OCI-LY7 (cell line): ENCODE measurements around the gene NSMCE1. TPM values are rescaled to one million over a fixed set of nuclear protein-coding genes. Genes with fewer than 3 reads are reported as not detected.
"Not testable (repeated sequence)": the region's sequence is repeated elsewhere in the genome, so short reads cannot be mapped to it uniquely, and the experiment has no call there.

Experiments used
- BruUV-seq: library from RNA; stranded (reverse); fragments of 400-500 nt; replicated peaks from 2 replicates; lab custom pipeline; 2021; lab: Mats Ljungman, UMichigan
- CTCF ChIA-PET: fragments of 300-600 bp; sonication (Branson Sonifier 250); formaldehyde crosslinking; loops from one replicate; lab custom pipeline; 2022; ENCODE audit warnings: antibody characterized with exemption; ENCODE audit not compliant: unreplicated experiment; lab: Charles Lee
- POLR2A ChIA-PET: fragments of 300-600 bp; sonication (Branson Sonifier 250); formaldehyde crosslinking; loops from one replicate; lab custom pipeline; 2022; ENCODE audit warnings: antibody characterized with exemption; lab: Charles Lee
- DNase-seq: peaks from one replicate; pipeline ENCODE4 v3.0.0-alpha.2; 2015; ENCODE audit warnings: low spot score
- H2AFZ ChIP-seq: fragments of 200-600 bp; sonication (generic), shearing (Covaris generic); 2 replicates; pipeline ENCODE4 v1.6.1; 2014; ENCODE audit warnings: mild to moderate bottlenecking, antibody characterized with exemption, low read length, moderate library complexity
- H3K27ac ChIP-seq: fragments of 200-600 bp; sonication (generic); 2 replicates; pipeline ENCODE4 v1.5.1; 2014; ENCODE audit warnings: mixed run types, low read depth, mild to moderate bottlenecking, moderate library complexity, low read length, inconsistent platforms; ENCODE audit not compliant: poor library complexity, severe bottlenecking
- H3K36me3 ChIP-seq: fragments of 200-600 bp; sonication (generic); 2 replicates; pipeline ENCODE4 v1.6.1; 2014; ENCODE audit warnings: mild to moderate bottlenecking, antibody characterized with exemption, low read length, moderate library complexity, mixed read lengths; ENCODE audit not compliant: insufficient read depth
- H3K4me1 ChIP-seq: fragments of 200-600 bp; sonication (generic); 2 replicates; pipeline ENCODE4 v1.5.1; 2014; ENCODE audit warnings: mild to moderate bottlenecking, low read length; ENCODE audit not compliant: insufficient read depth, poor library complexity, severe bottlenecking
- H3K4me2 ChIP-seq: fragments of 200-600 bp; sonication (generic); 2 replicates; pipeline ENCODE4 v1.6.1; 2014; ENCODE audit warnings: mild to moderate bottlenecking, low read length
- H3K4me3 ChIP-seq: fragments of 200-600 bp; sonication (generic); 2 replicates; pipeline ENCODE4 v1.5.1; 2014; ENCODE audit warnings: mild to moderate bottlenecking, low read depth, low read length; ENCODE audit not compliant: poor library complexity, severe bottlenecking
- H3K79me2 ChIP-seq: fragments of 200-600 bp; sonication (generic); 2 replicates; pipeline ENCODE4 v1.6.1; 2016; ENCODE audit warnings: low read depth, mild to moderate bottlenecking, low read length, moderate library complexity, mixed read lengths; ENCODE audit not compliant: insufficient read depth
- H3K9me2 ChIP-seq: fragments of 200-600 bp; sonication (generic); 2 replicates; pipeline ENCODE4 v1.6.1; 2016; ENCODE audit warnings: mild to moderate bottlenecking, low read length, mixed read lengths; ENCODE audit not compliant: insufficient read depth
- H3K9me3 ChIP-seq: fragments of 200-600 bp; sonication (generic); 2 replicates; pipeline ENCODE4 v1.6.1; 2014; ENCODE audit warnings: mild to moderate bottlenecking, mixed run types, low read length, mixed read lengths
- H4K20me1 ChIP-seq: fragments of 200-600 bp; sonication (generic); 2 replicates; pipeline ENCODE4 v1.6.1; 2014; ENCODE audit warnings: mild to moderate bottlenecking, antibody characterized with exemption, low read length, moderate library complexity, mixed read lengths; ENCODE audit not compliant: insufficient read depth
- EZH2phosphoT487 ChIP-seq: fragments of 200-600 bp; sonication (generic); IDR thresholded peaks from 2 replicates; pipeline ENCODE4 v1.6.1; 2018; ENCODE audit warnings: low read depth, borderline replicate concordance, mild to moderate bottlenecking, mixed run types, antibody characterized with exemption, low read length, moderate library complexity, mixed read lengths
- intact Hi-C: fragments of 100-400 bp; cut with micrococcal nuclease; formaldehyde crosslinking; loops from one replicate; pipeline ENCODE4 v1.10.0; 2022; ENCODE audit not compliant: unreplicated experiment
- total RNA-seq, 2 experiments: library from RNA; depleted of rRNA in 1 of 2; stranded (reverse); fragments of >200 nt in 1 of 2; shearing (Covaris generic) in 1 of 2; gene quantifications; 2 replicates each; pipeline ENCODE4 v1.2.3, GENCODE V29; 2014 to 2022
- TF ChIP-seq, protein P1 (sequence below): fragments of 200-600 bp; sonication (generic); conservative IDR thresholded peaks from 2 replicates; pipeline ENCODE4 v1.5.1; 2014; ENCODE audit warnings: mild to moderate bottlenecking, antibody characterized with exemption, low read length, moderate library complexity, mixed read lengths

The NSMCE1 gene
- total RNA-seq, 2 experiments from 2014 or later = 51.1 to 84.0 TPM

DNA sequence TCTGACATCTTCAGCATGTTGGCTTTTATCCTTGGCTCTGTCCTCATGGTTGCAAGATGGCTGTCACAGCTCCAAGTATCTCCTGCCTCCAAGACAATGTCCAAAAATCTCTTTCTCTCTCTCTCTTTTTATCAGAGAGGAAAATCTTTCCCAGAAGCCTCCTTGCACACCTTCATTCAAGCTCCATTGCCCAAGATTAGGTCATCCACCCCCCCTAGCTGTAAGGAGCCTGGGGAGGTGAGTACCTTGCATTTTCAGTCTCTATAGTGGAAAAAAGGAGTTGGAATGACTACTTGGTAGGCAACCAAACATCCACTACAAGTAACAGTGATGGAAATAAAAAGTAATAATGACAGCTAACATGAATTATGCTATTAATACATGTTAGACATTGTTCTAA is 22.0 kb upstream of the NSMCE1 start:
- Histone ChIP-seq H2AFZ (no peak overlapping the region), H3K36me3 (no peaks in the 10 kb centered on the region), H3K4me3 (no peak overlapping the region), H3K9me3 (no peaks in the 10 kb centered on the region), H3K4me1 (peaks cover 23% of the 10 kb centered on the region), H3K4me2 (no peak overlapping the region), H4K20me1 (no peaks in the 10 kb centered on the region), H3K79me2 (no peaks in the 10 kb centered on the region), H3K27ac (no peak overlapping the region), H3K9me2 (no peaks in the 10 kb centered on the region)
- no peak for DNase-seq
- no peak for TF ChIP-seq EZH2phosphoT487
- TF ChIP-seq, protein P1, sequence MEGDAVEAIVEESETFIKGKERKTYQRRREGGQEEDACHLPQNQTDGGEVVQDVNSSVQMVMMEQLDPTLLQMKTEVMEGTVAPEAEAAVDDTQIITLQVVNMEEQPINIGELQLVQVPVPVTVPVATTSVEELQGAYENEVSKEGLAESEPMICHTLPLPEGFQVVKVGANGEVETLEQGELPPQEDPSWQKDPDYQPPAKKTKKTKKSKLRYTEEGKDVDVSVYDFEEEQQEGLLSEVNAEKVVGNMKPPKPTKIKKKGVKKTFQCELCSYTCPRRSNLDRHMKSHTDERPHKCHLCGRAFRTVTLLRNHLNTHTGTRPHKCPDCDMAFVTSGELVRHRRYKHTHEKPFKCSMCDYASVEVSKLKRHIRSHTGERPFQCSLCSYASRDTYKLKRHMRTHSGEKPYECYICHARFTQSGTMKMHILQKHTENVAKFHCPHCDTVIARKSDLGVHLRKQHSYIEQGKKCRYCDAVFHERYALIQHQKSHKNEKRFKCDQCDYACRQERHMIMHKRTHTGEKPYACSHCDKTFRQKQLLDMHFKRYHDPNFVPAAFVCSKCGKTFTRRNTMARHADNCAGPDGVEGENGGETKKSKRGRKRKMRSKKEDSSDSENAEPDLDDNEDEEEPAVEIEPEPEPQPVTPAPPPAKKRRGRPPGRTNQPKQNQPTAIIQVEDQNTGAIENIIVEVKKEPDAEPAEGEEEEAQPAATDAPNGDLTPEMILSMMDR = no peak
- ChIA-PET CTCF (no interaction called here), POLR2A (interaction anchor here (1.0 to 1.8 kb wide), 3 partner anchors 8 to 17 kb away, joined by 3 to 5 read pairs (median 4); no protein-coding TSS in a partner anchor)
- intact Hi-C loops = no loop called here
- BruUV-seq = no TSS peak

DNA sequence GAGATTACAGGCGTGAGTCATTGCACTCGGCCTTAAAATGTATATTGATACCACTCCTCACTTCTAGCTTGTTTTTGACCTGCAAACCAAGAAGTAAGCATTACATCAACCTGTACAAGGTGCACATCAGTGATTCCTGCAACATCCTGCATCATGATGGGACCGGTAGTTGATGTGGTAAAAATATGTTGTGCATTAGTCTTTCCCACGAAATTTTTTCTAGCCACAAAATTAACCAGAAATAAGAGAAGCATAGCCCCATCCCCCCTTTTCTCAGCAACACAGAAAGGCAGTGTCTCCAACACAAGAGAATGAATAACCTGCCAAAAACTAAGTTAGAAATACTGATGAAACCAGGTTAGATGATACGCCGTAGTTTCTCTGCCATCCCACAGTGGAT is 21.1 kb upstream of the NSMCE1 start:
- no peak overlapping the region for H3K27ac ChIP-seq
- H3K4me3 ChIP-seq = no peak overlapping the region
- H3K9me3 ChIP-seq = no peaks in the 10 kb centered on the region
- no peaks in the 10 kb centered on the region for H3K9me2 ChIP-seq
- CTCF ChIA-PET = no interaction called here
- peaks cover 26% of the 10 kb centered on the region for H3K4me1 ChIP-seq
- no peaks in the 10 kb centered on the region for H3K79me2 ChIP-seq
- no TSS peak for BruUV-seq
- no peak for DNase-seq
- POLR2A ChIA-PET = interaction anchor here (0.8 to 1.8 kb wide), 4 partner anchors 9 to 16 kb away, joined by 3 to 5 read pairs (median 4); no protein-coding TSS in a partner anchor
- H3K4me2 ChIP-seq = no peak overlapping the region
- TF ChIP-seq, protein P1 = no peak
- TF ChIP-seq EZH2phosphoT487 = no peak
- no peaks in the 10 kb centered on the region for H3K36me3 ChIP-seq
- no peak overlapping the region for H2AFZ ChIP-seq
- intact Hi-C loops = no loop called here
- H4K20me1 ChIP-seq = no peaks in the 10 kb centered on the region

DNA sequence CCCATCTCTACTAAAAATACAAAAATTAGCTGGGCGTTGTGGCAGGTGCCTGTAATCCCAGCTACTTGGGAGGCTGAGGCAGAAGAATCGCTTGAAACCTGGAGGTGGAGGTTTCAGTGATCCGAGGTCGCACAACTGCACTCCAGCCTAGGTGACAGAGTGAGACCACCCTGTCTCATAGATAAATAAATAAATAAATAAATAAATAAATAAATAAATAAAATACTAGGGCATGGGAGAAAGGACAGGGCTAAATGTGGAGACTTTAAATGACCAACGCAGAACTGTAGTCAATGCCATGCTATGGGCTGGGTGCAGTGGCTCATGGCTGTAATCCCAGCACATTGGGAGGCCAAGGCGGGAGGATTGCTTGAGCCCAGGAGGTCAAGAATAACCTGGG is 19.7 kb upstream of the NSMCE1 start:
- not testable (repeated sequence) for BruUV-seq, H3K4me3 ChIP-seq, DNase-seq

More for the DNA sequence above, 19.7 kb upstream of the NSMCE1 start:
- intact Hi-C loops, H3K36me3 ChIP-seq, H3K79me2 ChIP-seq, H3K9me3 ChIP-seq, H3K9me2 ChIP-seq, H3K4me2 ChIP-seq, CTCF ChIA-PET, H2AFZ ChIP-seq, H3K27ac ChIP-seq, H4K20me1 ChIP-seq: not testable (repeated sequence)
- POLR2A ChIA-PET = interaction anchor here (1.3 kb wide), 1 partner anchor 8 kb away, joined by 4 read pairs; no protein-coding TSS in a partner anchor
- H3K4me1 ChIP-seq = peaks cover 28% of the 10 kb centered on the region
